Right cardiac atrium (tissue), 5 donors: Measurements from ENCODE around the gene NRM. TPM values are rescaled to one million over a fixed set of nuclear protein-coding genes. Genes with fewer than 3 reads are reported as not detected.
"Not testable (repeated sequence)": the region's sequence is repeated elsewhere in the genome, so short reads cannot be mapped to it uniquely, and the experiment has no call there.

Experiments
- ATAC-seq, 2 donors: fragments of 200-7000 bp; cut with Tn5 transposase; one replicate each; pipeline versions ENCODE4 v1.8.0 to v1.9.1; 2020; ENCODE audit warnings: moderate library complexity in 2 of 2, mild to moderate bottlenecking in 1 of 2
- DNase-seq, 3 donors: peaks; one replicate each; pipeline ENCODE4 v3.0.0-alpha.2; 2020
- H3K27ac ChIP-seq: one replicate; pipeline ENCODE4 v1.5.1; 2013; ENCODE audit warnings: mild to moderate bottlenecking, low read length, control low read depth, moderate library complexity
- H3K27me3 ChIP-seq: one replicate; pipeline ENCODE4 v1.6.1; 2013; ENCODE audit not compliant: control insufficient read depth, insufficient read depth
- H3K4me1 ChIP-seq: one replicate; pipeline ENCODE4 v1.6.1; 2013; ENCODE audit warnings: low read length; ENCODE audit not compliant: control insufficient read depth, insufficient read depth
- H3K4me3 ChIP-seq: one replicate; pipeline ENCODE4 v1.5.1; 2013; ENCODE audit warnings: low read length, control low read depth
- H3K9me3 ChIP-seq: one replicate; pipeline ENCODE4 v1.6.1; 2013; ENCODE audit warnings: low read length; ENCODE audit not compliant: control insufficient read depth
- WGBS: extraction: QIAGEN DNeasy Blood & Tissue Kit; methylation state at CpG from one replicate; pipeline ENCODE4 v1.1.7; 2013; 5-methylcytosine and 5-hydroxymethylcytosine counted together
- intact Hi-C, 4 donors: fragments of 100-400 bp; cut with DNase I; formaldehyde crosslinking; loops; one replicate each; pipeline versions ENCODE4 v1.11.0 to v1.14.0; 2022 to 2023
- polyA plus RNA-seq: library from polyadenylated mRNA; stranded (reverse); fragments of 200-250 nt; gene quantifications from one replicate; pipeline ENCODE4 v1.2.3, GENCODE V29; 2013
- total RNA-seq, 4 donors: library from RNA; stranded (reverse); fragmentation: NEBNext Ultra II Directional; extraction: Animal tissue kit (Norgen Biotek cat#: 25700); gene quantifications; one replicate each; pipeline ENCODE4 v1.2.1, GENCODE V29; 2021
- donor health status: healthy with polysubstance abuse.
- donor health status: DM: no; HTN: yes; CAD: no.
- donor health status: DM: no; HTN: no; CAD: no.
- donor health status: DM: no; HTN: yes; CAD: no; lungs with severe emphysema.
- donor health status: DM: yes; HTN: yes; CAD: no.

Gene NRM
- total and polyA plus RNA-seq, 5 donors: 2.5 to 5.8 (median 5.3) TPM

- peak overlapping the region; percentile 88 for H3K4me3 ChIP-seq
- ATAC-seq (no peak), DNase-seq (no peak)
- peaks cover 7% of the 10 kb centered on the region for H3K4me1 ChIP-seq
- H3K27ac ChIP-seq: peak overlapping the region; percentile 84
- WGBS: 34% methylated on average over 4 of the region's 4 CpGs
- intact Hi-C loops: loop anchor here in 1 of 4 donors (2.0 kb wide), 1 partner anchor 41 kb away; no protein-coding TSS in a partner anchor
- H3K9me3 ChIP-seq: no peaks in the 10 kb centered on the region
- H3K27me3 ChIP-seq: no peaks in the 10 kb centered on the region
These were observed 9.0 kb downstream of the NRM start for GRCh38 chr6:30681766-30682142.

- no peaks in the 10 kb centered on the region for H3K9me3 ChIP-seq
- DNase-seq: no peak
- intact Hi-C loops: loop anchor here in 2 of 4 donors (1.0 to 10.0 kb wide), 3 partner anchors 42 to 405 kb away; no protein-coding TSS in a partner anchor
- no peak overlapping the region for H3K4me3 ChIP-seq
- no peak overlapping the region for H3K27ac ChIP-seq
- H3K4me1 ChIP-seq: peaks cover 5% of the 10 kb centered on the region
- no peaks in the 10 kb centered on the region for H3K27me3 ChIP-seq
- no peak for ATAC-seq
- 62% methylated on average over 7 of the region's 7 CpGs for WGBS
These were observed 10.8 kb downstream of the NRM start for GRCh38 chr6:30679765-30680535.

GRCh38 chr6:30678964-30679726 lies 11.6 kb downstream of the NRM start:
- Histone ChIP-seq H3K9me3 (no peaks in the 10 kb centered on the region), H3K4me1 (peaks cover 5% of the 10 kb centered on the region), H3K27me3 (no peaks in the 10 kb centered on the region), H3K4me3 (no peak overlapping the region), H3K27ac (peak overlapping the region; percentile 29)
- peak; percentile 65 to 80 for ATAC-seq
- DNase-seq: peak; percentile 87 to 96 (median 96)
- intact Hi-C loops: loop anchor here in 2 of 4 donors (1.0 to 10.0 kb wide), 3 partner anchors 43 to 406 kb away; no protein-coding TSS in a partner anchor
- 14% methylated on average over 31 of the region's 31 CpGs for WGBS

GRCh38 chr6:30676660-30677285 lies 14.0 kb downstream of the NRM start:
- 81% methylated on average over 10 of the region's 10 CpGs for WGBS
- intact Hi-C loops: loop anchor here in 1 of 4 donors (10.0 kb wide), 1 partner anchor 408 kb away; no protein-coding TSS in a partner anchor
- peaks cover 2% of the 10 kb centered on the region for H3K4me1 ChIP-seq
- H3K4me3 ChIP-seq: no peak overlapping the region
- no peak for DNase-seq
- H3K9me3 ChIP-seq: no peaks in the 10 kb centered on the region
- ATAC-seq: no peak
- no peak overlapping the region for H3K27ac ChIP-seq
- no peaks in the 10 kb centered on the region for H3K27me3 ChIP-seq

- H3K9me3 ChIP-seq: no peaks in the 10 kb centered on the region
- WGBS: under 1% methylated on average over 57 of the region's 57 CpGs
- peaks cover 2% of the 10 kb centered on the region for H3K4me1 ChIP-seq
- ATAC-seq (peak; percentile 87 to 89), DNase-seq (peak; percentile 96 to 99 (median 97))
- peak within 1 kb of the TSS; percentile 90 for H3K4me3 ChIP-seq
- peak within 1 kb of the TSS; percentile 61 for H3K27ac ChIP-seq
- intact Hi-C loops: loop anchor here in 1 of 4 donors (10.0 kb wide), 1 partner anchor 412 kb away; no protein-coding TSS in a partner anchor
- no peaks in the 10 kb centered on the region for H3K27me3 ChIP-seq
These were observed 18.1 kb downstream of the NRM start, which contains the start of gene DHX16 for GRCh38 chr6:30672445-30673253. TSS of gene DHX16 (minus strand) at chr6:30673006. CDS start at chr6:30672841, 165 bp downstream.

DNA sequence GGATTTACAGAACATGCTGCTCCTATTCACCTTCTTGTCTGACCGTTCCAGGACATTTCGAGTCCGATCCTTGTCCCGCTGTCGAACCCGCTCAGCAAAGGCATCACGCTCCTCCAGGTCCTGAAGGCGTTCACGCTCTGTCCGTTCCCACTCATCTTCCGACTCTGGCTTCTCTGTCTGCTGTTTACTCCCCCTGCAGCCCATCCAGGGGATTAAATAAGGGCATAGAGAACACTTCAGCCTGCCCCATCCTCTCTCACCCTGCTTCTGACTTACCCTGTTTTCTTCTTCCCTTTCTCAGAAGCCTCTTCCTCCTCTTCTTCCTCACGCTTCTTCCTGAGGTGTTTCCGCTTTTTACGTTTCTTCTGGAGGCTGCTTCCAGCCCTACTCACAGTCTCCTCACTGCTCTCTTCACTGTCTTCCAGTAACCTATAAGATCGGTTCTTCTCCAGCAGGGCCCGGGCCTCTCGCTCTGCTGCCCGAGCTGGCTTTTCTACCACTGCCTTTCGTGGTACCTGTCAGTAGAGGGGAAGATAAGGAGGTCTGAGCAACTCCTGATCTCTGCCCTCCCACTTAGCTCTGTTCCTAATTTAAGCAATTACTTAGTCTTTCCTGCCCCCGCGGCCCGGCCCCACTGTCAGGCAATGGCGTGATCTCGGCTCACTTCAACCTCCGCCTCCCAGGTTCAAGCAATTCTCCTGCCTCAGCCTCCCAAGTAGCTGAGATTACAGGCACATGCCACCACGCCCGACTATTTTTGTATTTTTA lies 19.8 kb downstream of the NRM start:
- no peaks in the 10 kb centered on the region for H3K9me3 ChIP-seq
- intact Hi-C loops: loop anchor here in 1 of 4 donors (10.0 kb wide), 1 partner anchor 414 kb away; no protein-coding TSS in a partner anchor
- WGBS: 83% methylated on average over 27 of the region's 27 CpGs
- ATAC-seq (no peak), DNase-seq (no peak)
- no peak overlapping the region for H3K27ac ChIP-seq
- peaks cover 2% of the 10 kb centered on the region for H3K4me1 ChIP-seq
- H3K4me3 ChIP-seq: no peak overlapping the region
- no peaks in the 10 kb centered on the region for H3K27me3 ChIP-seq

DNA sequence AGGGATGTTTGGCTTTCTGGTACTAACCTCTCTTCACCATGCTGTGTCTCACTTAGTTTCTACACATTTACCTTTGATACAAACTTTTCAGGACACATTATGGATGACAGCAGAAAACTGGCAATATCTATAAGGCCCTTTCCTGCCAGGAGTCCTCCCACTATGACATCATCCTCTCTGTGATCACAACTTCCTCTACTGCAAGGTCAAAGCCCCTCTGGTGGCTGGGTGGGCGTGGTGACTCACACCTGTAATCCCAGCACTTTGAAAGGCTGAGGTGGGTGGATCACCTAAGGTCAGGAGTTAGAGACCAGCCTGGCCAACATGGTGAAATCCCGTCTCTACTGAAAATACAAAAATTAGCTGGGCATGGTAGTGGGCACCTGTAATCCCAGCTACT lies 24.5 kb downstream of the NRM start:
- ATAC-seq, H3K9me3 ChIP-seq, H3K27me3 ChIP-seq, intact Hi-C loops, DNase-seq, H3K4me1 ChIP-seq, H3K4me3 ChIP-seq, H3K27ac ChIP-seq: not testable (repeated sequence)
- 88% methylated on average over 2 of the region's 2 CpGs for WGBS

- 89% methylated on average over 34 of the region's 34 CpGs for WGBS
- DNase-seq: no peak
- H3K27me3 ChIP-seq: no peaks in the 10 kb centered on the region
- ATAC-seq: no peak
- H3K4me1 ChIP-seq: no peaks in the 10 kb centered on the region
- no peak overlapping the region for H3K27ac ChIP-seq
- no peaks in the 10 kb centered on the region for H3K9me3 ChIP-seq
- H3K4me3 ChIP-seq: no peak overlapping the region
- intact Hi-C loops: no loop called here
These were observed 25.6 kb downstream of the NRM start for GRCh38 chr6:30664994-30665767.

DNA sequence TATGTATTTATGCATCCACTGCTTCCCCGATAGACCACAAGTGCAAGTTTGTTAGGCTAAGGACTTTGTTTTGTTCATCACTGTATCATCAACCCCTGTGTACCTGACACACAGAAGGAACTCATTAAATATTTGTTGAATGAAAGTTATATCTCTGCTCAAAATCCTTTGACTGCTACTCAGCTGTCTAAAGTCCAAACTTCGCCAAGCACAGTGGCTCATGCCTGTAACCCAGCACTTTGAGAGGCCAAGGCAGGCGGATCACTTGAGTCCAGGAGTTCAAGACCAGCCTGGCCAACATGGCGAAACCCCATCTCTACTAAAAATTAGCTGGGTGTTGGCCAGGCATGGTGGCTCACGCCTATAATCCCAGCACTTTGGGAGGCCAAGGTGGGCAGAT lies 32.9 kb downstream of the NRM start:
- H3K4me1 ChIP-seq, H3K4me3 ChIP-seq, ATAC-seq, H3K27me3 ChIP-seq, DNase-seq, intact Hi-C loops, H3K27ac ChIP-seq, H3K9me3 ChIP-seq: not testable (repeated sequence)
- 92% methylated on average over 5 of the region's 5 CpGs for WGBS
